HG02623 (cell line): ENCODE results near the gene ABCA7.

Source experiments
- ATAC-seq: cut with Tn5 transposase; IDR thresholded peaks from one replicate; pipeline ENCODE4 v1.9.1; 2021; ENCODE audit warnings: moderate library complexity; ENCODE audit not compliant: unreplicated experiment

ABCA7 gene

GRCh38 chr19:1039646-1040475 is at the start of gene ABCA7:
ABCA7 (plus strand) TSS chr19:1040107; CDS start chr19:1041362, 1,255 bp downstream.
- ATAC-seq, result peak; percentile 78

- no peak for ATAC-seq
These were observed 49.8 kb upstream of the ABCA7 start for GRCh38 chr19:990119-990571.

GRCh38 chr19:990746-991145 is 49.2 kb upstream of the ABCA7 start:
- no peak for ATAC-seq

GRCh38 chr19:991174-991931 is 48.6 kb upstream of the ABCA7 start:
- no peak for ATAC-seq

- no peak for ATAC-seq
These were observed 47.8 kb upstream of the ABCA7 start for GRCh38 chr19:991932-992669.

GRCh38 chr19:992670-993055 is 47.2 kb upstream of the ABCA7 start:
- ATAC-seq, result no peak

GRCh38 chr19:993361-993830 is 46.5 kb upstream of the ABCA7 start:
- no peak for ATAC-seq

GRCh38 chr19:993831-994393 is 46.0 kb upstream of the ABCA7 start:
- ATAC-seq, result no peak

GRCh38 chr19:994516-994915 is 45.4 kb upstream of the ABCA7 start:
- no peak for ATAC-seq

GRCh38 chr19:995051-995827 is 44.7 kb upstream of the ABCA7 start:
- no peak for ATAC-seq

- no peak for ATAC-seq
These were observed 43.7 kb upstream of the ABCA7 start for GRCh38 chr19:996051-996838.

GRCh38 chr19:998064-998463 is 41.8 kb upstream of the ABCA7 start:
- no peak for ATAC-seq

GRCh38 chr19:999379-999719 is 40.6 kb upstream of the ABCA7 start:
- no peak for ATAC-seq

GRCh38 chr19:1000095-1000494 is 39.8 kb upstream of the ABCA7 start, which contains the start of gene GRIN3B:
GRIN3B (plus strand) TSS chr19:1000419; CDS start chr19:1000438, 19 bp downstream.
- ATAC-seq, result no peak

GRCh38 chr19:1000591-1001537 is 39.0 kb upstream of the ABCA7 start:
- ATAC-seq, result no peak

- ATAC-seq, result no peak
These were observed 38.3 kb upstream of the ABCA7 start for GRCh38 chr19:1001538-1002166.

- no peak for ATAC-seq
These were observed 37.3 kb upstream of the ABCA7 start for GRCh38 chr19:1002600-1002999.

- ATAC-seq, result no peak
These were observed 36.6 kb upstream of the ABCA7 start for GRCh38 chr19:1003283-1003682.
